HG02973 (cell line): ENCODE measurements around the gene CYLD.

Experiments
- ATAC-seq: cut with Tn5 transposase; IDR thresholded peaks from one replicate; pipeline ENCODE4 v1.9.1; 2021; ENCODE audit warnings: moderate library complexity; ENCODE audit not compliant: unreplicated experiment

CYLD gene

GRCh38 chr16:50814541-50814940 is 72.7 kb downstream of the CYLD start:
- ATAC-seq, result no peak

- ATAC-seq, result no peak
These were observed 73.5 kb downstream of the CYLD start for GRCh38 chr16:50815382-50815781.

GRCh38 chr16:50816901-50817555 is 75.1 kb downstream of the CYLD start:
- no peak for ATAC-seq

GRCh38 chr16:50818380-50818779 is 76.5 kb downstream of the CYLD start:
- ATAC-seq, result no peak

GRCh38 chr16:50819706-50820105 is 77.8 kb downstream of the CYLD start:
- ATAC-seq, result no peak

DNA sequence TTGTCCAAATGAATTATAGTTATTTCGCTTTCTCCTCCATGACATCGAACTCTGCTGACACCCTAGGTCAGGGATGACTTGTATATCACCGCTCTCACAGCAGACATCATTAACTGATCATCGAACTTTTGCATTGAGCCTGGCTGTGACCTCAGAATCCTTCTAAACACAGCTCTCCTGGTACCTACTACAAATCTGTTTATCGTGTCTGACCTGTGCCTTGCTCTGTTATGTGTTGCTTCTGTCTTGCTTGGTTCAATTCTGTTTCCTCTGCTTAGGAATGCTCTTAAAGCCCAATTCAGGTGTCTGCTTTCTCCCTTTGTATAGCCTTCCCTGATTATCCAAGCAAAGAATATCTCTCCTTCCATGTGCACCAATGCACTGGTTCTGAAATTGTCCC is 78.3 kb downstream of the CYLD start:
- ATAC-seq, result no peak

DNA sequence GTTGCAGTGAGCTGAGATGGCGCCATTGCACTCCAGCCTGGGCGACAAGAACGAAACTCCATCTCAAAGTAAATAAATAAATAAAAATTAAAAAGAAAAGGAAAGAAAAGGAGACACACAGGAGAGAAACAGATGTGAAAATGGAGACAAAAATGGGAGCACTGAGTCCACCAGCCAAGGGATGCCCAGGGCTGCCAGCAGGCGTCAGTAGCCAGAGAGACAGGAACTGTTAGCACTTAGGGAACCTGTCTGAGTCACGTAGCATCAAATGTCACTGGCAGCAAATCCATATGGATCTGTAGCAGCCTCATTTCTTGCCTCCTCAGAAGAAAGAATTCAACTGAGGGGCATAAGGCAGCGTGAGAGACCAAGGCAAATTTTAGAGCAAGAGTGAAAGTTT is 79.7 kb downstream of the CYLD start:
- ATAC-seq, result no peak

- ATAC-seq, result no peak
These were observed 80.8 kb downstream of the CYLD start for GRCh38 chr16:50822671-50823070.

DNA sequence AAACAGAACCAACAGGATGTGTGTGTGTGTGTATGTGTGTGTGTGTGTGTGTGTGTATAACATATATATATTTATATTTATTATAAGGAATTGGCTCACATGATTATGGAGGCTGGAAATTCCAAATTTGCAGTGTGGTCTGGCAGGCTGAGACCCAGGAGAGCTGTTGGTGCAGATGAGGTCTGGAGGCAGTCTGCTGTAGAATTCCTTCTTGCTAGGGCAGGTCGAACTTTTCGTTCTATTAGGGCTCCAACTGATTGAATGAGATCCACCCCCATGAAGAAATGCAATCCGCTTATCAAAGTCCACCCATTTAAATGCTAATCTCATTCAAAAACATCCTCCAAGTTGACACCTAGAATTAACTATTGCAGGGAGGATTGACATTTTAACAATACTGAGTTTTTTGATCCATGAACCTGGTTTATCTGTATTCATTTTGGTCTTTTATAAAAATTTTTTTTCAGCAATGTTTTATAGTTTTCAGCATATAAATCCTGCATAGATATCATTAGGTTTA is 85.0 kb downstream of the CYLD start:
- ATAC-seq, result no peak

- no peak for ATAC-seq
These were observed 86.3 kb downstream of the CYLD start for GRCh38 chr16:50828164-50828702.

DNA sequence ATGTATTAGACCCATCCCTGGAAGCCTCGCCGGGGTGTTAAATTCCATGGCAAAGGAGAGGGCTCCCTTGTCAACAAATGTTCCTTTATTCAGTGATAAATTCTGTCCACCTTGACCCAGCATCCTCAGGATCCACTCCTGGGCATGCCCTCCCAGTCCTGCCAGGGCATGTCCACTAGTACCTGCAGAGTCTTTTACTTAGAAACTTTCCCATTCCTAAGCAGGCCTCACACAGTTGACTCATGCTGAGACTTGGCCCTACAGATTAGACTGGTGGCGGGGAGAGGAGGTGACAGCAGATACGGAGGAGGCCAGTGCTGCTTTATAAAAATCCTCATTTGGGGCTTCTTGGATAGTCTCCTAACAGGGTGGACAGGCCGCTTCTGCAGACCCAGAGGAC is 88.8 kb downstream of the CYLD start:
- no peak for ATAC-seq

DNA sequence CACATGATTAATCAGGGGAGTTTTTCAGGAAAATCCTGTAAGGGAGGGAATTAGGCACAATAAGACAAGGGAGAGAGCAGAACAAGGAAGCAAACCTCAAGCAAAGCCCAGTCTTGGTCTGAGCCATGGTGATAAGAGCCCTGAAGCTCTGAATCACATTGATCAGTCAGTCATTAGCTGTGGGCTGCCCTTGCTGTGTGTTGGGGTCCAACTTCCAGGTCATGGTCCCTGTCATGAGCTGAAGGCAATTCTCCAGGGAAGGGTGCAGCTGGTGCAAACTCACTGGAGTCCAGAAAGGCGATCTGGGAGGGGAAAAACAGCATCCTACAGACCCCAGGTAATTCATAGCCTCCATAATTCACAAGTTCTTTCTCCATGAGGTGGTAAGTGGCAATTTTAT is 89.9 kb downstream of the CYLD start:
- no peak for ATAC-seq

DNA sequence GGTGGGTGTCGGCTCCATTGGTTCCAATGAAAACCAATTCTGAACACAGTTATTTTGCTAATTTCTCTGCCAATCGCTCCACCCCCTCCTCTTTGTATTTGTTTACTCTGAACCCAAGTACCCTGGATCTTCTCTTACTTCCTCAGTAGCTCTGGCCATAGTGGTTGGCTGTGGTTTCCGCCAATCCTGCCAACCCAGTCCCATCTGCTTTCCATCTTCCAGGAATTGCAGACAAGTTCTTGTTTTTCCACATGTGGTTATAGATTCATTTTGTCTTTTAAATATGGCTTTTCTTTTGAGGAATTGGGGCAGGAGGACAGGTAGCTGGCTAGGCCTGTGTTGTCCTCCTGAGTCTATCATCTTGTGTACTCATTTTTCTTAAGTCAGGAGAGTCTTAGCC is 92.0 kb downstream of the CYLD start:
- no peak for ATAC-seq

GRCh38 chr16:50834701-50835100 is 92.8 kb downstream of the CYLD start:
- no peak for ATAC-seq

DNA sequence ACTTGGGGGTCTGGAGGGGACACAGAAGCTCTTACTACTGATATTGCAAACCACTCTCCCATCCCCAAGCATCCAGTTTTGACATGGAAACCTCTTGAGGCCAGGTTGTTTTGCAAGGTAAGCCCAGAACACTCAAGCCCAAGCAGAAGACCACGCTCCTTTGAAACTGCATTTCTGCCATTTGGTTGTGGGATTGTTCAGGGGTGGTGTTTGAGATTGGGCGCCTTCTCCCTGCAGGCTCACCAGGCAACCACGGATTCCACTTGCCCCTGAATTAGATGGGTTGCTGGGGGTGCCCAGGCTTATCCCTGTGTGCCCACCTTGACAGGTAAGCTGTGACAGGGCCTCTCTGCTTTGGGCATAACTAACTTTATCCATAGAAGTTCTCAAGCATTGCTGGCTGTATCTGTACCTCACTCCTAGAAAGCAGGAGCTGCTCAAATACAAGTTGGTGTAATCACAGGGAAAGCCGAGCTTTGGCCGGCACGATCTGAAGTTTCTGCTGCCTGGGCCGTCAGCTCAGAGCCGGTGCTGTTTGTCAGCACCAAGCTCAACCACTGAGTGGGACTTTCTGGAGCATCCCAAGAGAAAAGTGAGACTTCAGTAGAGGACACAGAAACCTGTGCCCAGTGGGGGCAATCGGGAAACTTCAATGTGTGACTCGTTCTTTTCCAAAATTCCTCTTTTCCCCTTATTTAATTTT is 93.6 kb downstream of the CYLD start:
- no peak for ATAC-seq

DNA sequence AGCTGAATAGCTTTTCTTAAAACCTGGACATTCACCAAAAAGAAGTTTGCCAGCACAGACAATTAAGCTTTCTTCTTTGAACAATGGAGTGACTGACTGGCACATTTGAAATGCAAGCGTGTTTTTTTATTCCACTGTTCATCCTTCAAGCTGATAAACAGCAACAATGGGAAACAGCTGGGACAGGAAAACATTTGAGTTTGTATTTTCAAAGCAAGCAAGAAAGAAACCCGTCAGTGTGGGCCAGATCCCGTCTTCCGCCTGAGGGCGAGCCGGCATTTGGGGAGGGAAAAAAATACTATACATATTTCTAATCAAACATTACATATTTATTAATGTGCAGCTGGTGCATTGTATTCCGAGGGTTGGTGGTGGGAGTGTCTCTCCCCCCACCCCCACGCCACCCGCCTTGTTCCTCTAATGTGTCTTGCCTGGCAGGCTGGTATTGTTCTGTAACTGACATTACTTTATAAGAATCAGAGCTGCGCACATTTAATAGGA is 94.3 kb downstream of the CYLD start:
- no peak for ATAC-seq

DNA sequence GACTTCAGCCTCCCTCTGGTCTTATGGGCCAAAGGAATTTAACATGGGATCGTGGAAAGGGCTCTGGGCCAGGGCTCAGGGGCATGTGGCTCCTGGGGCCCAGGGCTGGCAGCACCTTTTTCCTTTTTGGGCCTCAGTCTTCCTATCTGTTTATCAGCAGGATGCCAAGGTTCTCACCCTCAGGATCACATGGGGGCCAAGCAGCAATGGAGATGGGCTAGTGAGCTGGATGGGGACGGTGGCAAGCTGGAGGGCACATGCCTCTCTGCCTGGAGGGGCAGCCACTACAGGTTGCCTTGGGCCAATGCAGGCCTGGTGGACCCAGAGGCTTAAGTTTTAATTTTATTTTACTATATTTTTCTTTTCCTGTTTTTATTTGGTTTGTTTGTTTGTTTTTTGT is 95.4 kb downstream of the CYLD start:
- no peak for ATAC-seq

DNA sequence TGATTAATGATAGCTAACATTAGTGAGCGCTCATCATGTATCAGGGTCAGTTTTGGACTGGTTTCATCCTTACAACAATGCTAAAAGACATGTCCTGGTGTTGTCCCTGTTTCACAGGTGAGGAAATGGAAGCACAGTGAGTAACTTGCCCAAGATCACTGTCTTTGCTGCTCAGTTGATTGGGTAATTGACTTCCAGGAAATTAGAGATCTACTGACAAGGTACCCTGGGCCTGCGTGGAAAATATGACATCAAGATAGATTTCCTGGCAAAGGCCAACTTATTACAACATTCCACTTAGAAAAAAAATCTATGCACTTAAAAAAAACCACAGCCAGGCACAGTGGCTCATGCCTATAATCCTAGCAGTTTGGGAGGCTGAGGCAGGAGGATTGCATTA is 96.3 kb downstream of the CYLD start:
- no peak for ATAC-seq

DNA sequence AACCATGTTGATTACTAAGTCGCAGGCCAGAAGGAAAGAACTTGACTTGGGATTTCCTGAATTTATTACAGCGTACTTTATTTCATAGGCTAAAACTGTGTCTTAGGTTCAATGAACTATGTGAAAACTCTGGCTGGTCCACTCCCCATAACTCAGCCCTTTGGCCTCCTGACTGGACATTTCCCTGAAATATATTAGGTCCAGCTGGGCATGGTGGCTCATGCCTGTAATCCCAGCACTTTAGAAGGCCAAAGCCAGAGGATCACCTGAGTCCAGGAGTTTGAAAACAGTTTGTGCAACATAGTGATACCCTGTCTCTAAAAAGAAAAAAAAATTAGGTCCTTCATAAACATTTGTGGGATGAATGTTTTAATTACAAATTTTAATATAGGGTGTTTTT is 97.0 kb downstream of the CYLD start:
- ATAC-seq, result no peak

DNA sequence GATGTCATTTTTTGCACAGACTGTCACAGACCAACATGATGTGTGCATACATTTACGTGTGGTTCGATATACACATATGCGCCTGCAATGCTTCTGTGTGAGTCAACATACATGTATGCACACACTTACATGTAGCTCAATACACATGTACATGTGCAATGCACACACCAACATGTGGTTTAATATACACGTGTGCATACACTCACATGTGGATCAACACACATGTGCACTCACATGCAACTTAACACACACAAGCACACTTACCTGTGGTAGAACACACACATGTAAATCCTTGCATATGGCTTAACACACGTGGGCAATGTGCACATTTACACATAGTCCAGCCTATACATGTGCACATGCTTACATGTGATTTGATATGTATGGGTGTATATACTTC is 97.5 kb downstream of the CYLD start:
- no peak for ATAC-seq

- ATAC-seq, result no peak
These were observed 98.2 kb downstream of the CYLD start for GRCh38 chr16:50839920-50840729.
